Stimulated activated CD4-positive, alpha-beta T cell treated with anti-CD3 and anti-CD28 coated beads, Interleukin-12 subunit alpha, Interleukin-12 subunit beta, amount 100 ng/mL, for 24 hours (primary cell): Measurements from ENCODE around the gene RNF214.
"Not testable (repeated sequence)": the region's sequence is repeated elsewhere in the genome, so short reads cannot be mapped to it uniquely, and the experiment has no call there.

Source experiments
- DNase-seq, 2 experiments: peaks; one replicate each; pipeline ENCODE4 v3.0.0-alpha.2; 2020; ENCODE audit warnings: low read depth in 2 of 2

RNF214 gene

DNA sequence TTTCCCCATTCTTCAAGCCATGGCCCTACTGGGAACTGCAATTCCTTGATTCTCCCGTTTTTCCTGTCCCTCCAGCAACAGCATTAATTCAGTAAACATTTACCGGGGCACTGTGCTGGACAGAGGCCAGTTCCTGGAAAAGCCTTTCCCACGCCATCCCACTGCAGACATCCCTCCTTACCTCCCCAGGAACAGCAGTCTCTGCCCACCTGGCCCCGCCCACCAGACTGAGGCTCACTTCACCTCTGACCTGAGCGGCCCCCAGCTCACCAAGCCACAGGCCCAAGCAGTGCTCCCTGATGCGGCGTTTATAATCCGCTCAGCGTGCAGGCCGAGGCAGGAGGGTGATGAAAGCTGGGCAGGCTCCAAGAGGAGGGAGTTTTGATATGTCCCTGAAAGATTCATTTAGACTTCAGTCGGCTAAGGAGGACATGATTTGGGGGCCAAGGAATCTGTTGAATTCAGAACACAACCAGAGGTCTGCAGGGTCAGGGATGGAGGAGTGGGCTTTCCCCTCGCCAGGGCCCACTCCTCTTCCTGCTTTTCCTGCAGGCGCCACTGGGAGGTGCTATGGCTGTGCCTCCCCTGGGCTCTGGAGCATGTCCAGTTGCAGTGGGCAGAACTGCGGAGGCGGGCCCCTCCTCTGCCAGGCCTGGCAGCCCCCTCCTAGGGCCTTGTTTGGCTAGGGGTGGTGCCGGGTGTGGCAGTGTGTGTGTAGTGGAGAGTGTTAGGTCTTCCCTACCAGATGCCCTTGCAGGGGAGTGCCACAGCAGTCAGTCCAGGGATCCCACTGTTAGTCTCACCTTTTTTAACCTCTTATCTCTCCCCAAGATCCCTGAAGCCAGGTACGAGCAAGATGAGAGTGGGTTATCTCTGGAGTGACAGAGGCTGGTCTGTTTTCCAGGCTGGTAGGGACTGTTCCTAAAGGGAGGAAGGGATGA, 34.7 kb upstream of the RNF214 start:
- no peak for DNase-seq

DNA sequence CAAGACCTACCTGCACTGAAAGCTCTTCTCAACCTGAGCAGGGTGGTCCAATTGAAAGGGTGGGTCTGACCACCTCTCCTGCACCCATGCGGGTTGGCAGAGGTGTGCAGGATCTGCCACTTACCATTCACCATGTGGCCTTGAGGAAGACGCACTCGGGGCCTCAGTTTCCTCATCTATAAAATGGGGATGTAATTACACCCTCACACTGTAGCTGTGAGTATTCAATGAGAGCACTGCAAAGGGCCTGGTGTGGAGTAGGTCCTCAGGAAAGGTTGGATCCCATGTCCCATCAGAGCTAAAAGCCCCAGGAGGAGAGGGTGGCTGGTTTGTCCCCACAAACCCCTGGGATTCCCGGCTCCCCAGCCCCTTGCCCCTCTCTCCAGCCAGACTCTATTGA, 33.9 kb upstream of the RNF214 start:
- no peak for DNase-seq

DNA sequence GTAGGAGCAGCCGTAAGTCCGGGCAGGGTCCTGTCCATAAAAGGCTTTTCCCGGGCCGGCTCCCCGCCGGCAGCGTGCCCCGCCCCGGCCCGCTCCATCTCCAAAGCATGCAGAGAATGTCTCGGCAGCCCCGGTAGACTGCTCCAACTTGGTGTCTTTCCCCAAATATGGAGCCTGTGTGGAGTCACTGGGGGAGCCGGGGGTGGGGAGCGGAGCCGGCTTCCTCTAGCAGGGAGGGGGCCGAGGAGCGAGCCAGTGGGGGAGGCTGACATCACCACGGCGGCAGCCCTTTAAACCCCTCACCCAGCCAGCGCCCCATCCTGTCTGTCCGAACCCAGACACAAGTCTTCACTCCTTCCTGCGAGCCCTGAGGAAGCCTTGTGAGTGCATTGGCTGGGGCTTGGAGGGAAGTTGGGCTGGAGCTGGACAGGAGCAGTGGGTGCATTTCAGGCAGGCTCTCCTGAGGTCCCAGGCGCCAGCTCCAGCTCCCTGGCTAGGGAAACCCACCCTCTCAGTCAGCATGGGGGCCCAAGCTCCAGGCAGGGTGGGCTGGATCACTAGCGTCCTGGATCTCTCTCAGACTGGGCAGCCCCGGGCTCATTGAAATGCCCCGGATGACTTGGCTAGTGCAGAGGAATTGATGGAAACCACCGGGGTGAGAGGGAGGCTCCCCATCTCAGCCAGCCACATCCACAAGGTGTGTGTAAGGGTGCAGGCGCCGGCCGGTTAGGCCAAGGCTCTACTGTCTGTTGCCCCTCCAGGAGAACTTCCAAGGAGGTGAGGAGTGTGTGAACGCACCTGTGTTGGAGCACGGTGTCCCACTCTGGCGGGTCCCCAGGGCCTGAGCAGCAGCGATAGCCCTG, 33.2 kb upstream of the RNF214 start, which contains the start of gene TAGLN:
Gene TAGLN, plus strand, starts transcription at position 318 of the 863 bp plus-strand sequence. CDS start 3,644 bp downstream, outside the sequence.
- DNase-seq, result no peak

DNA sequence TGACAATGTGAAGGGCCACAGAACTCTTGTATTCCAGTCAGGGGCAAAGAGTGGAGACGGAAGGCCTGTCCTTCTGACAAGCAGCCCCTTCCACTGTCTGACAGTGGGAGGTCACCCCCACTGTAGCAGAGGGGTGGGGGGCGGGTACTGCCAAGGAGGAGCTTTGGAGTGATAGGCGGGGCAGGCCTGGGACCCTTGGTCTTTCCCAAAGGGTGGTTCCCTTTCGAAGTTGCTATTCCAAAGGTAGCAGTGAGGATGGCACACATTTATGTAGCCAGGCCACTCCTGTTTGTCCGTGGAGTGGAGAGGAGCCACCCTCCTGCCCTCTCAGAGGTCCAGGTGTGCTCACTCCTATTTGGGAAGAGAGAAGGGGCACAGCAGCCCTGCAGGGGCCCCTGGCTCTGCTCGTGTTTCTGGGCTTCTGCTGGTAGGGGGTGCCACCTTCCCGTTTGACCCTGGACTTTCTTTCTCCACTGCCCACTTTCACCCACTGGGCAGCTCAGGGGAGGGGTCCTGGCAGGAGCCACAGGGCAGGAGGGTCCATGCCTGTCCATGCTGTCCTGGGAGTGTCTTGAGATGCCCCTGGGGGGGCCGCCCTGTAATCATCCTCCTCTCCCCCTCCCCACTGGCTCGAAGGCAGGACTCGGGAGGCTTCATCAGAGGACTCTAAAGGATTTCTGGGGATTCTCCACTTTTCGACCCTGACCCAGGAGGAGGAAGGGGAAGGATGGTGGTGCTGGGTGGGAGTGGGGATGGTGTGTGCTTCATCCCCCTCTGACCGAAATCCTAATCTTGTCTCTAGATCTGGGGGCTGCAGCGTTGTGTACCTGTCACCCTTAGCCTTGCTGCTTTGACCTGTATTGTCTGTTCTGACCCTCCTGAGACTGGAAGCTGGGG, 32.3 kb upstream of the RNF214 start:
- DNase-seq, result no peak

DNA sequence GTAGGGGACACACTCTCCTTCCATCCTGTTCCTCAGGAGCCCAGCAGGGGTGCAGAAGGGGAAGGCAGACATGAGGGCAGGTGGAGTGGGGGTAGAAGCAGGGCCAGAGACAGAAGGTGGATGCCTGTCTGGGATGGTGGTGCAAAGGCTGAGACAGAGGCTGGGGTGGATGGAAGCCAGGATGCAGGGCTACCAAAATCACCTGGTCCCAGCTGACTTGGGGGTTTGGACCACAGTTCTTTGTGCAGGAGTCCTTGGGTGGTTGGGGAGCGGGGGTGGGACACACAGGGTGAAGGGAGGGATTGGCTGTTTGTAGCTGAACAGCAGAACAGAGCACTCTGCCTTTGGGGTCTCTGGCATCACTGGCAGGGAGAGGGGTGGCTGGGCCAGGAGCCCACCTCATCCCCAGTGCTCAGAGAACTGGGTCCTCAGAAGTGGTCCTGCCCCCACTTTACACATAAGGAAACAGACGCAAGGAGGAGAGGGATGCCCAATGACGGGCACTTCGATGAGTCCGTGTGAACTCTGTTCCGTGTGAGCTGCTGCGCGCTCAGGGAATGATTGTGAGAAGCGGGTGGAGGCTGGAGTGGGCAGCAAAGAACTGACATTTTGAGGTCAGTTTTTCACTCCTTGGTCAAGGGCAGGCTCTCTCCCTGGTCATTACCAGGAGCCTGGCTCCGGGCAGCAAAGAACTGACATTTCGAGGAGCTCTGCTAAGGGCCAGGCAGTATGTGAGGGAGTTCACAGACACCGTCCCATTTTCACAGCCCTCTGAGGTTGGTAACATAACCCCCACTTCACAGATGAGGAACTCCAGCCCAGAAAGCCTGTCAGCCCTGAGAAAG, 31.4 kb upstream of the RNF214 start:
- no peak for DNase-seq

DNA sequence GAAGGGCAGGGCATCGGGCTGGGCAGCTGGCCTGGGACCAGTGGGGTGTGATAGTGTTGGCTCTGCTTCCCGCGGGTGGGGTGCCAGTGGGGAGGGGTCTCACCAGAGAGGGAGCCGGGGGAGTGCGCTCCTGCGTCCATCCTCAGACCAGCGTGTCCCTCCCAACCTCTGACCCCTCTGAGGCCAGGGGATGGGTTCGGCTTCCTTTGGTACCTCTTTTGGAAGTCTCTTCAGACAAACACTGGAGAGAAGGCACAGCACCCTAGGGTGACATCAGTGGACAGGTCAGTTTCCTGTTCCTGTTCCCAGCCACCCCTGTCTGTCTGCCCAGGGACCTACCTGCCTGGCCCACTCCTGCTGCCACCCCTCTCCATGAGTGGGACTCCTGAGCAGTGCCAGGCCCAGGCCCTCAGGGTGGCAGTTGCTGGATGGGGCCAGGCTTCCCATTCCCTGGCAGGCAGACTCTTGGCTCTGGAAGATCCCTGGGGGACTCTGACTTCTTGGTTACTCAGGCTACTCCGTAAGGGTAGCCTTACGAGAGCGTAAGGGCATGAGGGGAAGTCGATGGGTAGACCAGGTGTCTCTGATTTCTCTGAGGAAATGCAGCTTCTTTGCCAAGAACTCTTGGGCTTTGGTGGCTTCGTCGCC, 30.7 kb upstream of the RNF214 start:
- no peak for DNase-seq

DNA sequence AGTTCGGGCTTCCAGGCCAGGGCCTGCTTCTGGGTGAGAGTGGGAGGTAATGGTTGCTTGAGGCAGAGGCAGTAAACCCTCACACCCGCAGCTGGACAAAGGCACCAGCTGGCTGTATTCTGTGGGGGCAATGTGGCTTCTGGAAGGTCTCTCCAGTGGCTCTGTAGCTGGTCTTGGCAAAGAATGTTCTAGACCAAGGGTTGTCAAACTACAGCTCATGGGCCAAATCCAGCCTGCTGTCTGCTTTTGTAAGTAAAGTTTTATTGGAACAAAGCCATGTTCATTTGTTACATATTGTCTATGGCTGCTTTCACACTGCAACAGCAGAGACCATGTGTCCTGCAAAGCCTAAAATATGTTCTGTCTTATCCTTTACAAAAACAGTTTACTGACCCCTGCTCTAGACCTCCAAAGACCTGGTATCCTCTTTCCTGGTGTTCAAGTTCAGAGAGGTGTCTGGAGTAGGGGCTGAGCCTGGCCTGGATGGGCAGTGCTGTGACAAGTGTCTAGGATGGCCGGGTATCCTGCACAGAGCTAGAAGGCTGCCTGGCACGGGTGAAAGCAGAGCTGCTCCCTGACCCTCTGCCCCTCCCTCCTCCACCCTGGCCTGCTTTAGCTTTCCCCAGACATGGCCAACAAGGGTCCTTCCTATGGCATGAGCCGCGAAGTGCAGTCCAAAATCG, 29.9 kb upstream of the RNF214 start:
- no peak for DNase-seq

DNA sequence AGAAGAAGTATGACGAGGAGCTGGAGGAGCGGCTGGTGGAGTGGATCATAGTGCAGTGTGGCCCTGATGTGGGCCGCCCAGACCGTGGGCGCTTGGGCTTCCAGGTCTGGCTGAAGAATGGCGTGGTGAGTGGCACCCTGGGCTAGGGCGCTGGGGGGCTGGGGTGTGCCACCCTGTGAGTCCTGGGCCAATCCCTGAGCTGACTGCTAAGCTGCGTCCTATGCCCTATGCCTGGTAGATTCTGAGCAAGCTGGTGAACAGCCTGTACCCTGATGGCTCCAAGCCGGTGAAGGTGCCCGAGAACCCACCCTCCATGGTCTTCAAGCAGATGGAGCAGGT, 29.4 kb upstream of the RNF214 start:
- no peak for DNase-seq

DNA sequence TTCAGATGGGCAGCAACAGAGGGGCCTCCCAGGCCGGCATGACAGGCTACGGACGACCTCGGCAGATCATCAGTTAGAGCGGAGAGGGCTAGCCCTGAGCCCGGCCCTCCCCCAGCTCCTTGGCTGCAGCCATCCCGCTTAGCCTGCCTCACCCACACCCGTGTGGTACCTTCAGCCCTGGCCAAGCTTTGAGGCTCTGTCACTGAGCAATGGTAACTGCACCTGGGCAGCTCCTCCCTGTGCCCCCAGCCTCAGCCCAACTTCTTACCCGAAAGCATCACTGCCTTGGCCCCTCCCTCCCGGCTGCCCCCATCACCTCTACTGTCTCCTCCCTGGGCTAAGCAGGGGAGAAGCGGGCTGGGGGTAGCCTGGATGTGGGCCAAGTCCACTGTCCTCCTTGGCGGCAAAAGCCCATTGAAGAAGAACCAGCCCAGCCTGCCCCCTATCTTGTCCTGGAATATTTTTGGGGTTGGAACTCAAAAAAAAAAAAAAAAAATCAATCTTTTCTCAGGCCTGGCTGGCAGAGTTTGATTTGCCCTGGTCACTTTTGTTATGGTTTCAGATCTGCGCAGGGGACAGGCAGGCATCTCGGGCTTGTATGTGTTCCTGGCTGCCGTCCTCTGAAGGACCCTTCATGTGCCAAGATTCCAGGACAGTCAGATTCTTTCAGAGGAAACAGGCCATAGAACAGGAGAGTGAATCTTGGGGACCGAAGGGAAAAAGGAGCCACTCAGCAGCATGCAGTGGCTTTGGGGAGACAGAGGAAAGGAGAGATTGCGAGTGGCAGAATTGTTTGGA, 28.0 kb upstream of the RNF214 start:
- no peak for DNase-seq

DNA sequence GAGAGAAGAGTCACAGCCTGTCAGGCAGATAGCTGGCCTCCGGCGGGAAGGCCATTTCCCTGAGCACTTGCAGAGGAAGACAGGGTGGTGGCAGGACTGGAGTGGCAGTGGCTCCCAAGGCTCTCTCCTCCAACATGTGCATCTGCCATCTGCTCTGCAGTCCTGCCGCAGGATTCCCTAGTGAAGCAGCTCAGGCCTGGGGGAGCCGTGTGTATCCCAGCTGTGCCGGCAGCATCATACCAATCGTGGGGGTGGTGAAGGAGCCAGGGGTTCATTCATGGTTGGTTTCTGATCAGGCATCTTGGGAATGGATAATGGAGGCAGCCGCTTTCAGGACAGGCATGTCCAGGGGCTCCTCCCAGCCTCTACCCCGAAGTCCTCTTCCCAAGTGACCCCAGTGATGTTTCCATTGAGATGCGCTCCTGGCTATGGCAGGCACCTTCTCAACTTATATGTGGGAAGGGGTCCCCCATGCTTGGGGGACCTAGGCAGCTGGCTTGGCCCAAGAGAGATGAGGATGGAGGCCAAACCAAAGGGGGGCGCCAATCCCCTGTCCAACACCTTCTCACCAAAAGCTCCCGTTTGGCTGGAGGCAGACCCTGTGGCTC, 27.2 kb upstream of the RNF214 start:
- no peak for DNase-seq

DNA sequence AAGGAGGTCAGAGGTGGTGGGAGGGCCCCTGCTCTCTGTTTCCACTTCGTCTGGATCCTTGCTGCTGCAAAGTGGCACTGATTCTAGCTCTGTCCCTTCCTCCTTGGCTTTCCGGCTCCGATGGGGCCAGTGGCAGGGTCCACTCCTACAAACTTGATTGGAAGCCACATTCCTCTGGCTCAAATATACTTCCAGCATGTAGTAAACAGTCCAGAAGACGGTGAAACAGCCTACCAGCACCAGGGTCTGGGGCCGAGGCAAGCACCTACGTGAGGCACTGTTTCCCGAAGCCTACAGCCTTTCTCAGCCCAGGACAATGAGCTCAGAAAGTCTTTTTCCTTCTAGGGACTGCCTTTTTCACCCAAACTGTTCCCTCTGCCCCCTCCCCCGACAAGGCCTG, 26.4 kb upstream of the RNF214 start:
- DNase-seq, result not testable (repeated sequence)

DNA sequence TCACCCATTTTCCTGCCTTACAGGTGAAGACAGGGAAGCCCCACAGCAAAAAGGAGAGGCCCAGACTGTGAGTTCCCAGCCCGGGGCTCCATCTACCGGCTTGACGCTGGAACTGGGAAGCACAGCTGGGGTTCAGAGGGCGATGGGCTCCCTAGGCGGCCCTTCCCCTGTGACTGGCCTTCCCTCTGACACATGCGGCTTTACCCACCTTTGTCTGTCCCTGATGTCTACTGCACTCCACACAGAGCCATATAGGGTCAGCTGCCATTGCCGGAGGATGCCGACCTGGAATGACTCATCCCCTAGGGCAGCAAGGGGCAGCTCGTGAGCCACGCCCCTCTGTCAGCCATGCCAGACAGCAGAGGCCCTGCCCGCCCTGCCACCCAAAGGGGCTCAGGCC, 25.6 kb upstream of the RNF214 start:
- DNase-seq, result not testable (repeated sequence)

DNA sequence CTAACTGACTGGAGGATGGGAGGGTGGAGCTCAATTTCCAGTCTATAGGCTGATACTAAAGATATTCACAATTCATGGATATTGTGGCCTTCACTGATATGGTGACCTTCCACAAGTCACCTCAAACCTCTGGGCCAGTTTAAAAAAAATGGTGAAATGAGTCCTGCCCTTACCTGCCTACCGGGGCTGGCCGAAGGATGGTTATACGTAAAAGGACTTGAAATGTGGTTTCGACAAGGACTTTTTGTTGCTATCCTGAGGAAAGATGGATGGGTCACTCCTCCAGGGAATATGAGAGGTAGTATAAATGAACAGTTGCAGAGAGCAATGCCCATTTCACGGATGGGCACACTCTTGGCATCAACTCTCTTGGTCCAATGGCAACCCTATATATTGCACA, 25.0 kb upstream of the RNF214 start:
- DNase-seq, result not testable (repeated sequence)

DNA sequence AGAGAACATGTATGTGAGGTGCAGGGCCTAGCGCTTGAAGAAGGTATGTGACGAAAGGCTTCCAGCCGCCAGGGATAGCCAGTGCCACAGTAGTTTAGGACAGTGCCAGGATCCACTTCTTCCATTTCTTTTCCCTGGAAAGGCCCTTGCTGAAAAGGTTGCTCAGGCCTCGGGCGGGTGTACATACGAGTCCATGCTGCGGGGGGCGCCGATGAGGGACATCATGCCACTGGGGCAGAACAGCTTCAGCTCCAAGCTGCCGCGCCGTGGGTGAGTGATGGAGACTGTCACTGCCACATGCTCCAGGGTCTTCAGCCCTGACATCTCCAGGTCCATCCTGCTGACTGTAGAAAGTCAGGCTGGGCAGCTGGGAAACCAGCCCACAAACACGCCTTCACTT, 23.8 kb upstream of the RNF214 start:
- not testable (repeated sequence) for DNase-seq

DNA sequence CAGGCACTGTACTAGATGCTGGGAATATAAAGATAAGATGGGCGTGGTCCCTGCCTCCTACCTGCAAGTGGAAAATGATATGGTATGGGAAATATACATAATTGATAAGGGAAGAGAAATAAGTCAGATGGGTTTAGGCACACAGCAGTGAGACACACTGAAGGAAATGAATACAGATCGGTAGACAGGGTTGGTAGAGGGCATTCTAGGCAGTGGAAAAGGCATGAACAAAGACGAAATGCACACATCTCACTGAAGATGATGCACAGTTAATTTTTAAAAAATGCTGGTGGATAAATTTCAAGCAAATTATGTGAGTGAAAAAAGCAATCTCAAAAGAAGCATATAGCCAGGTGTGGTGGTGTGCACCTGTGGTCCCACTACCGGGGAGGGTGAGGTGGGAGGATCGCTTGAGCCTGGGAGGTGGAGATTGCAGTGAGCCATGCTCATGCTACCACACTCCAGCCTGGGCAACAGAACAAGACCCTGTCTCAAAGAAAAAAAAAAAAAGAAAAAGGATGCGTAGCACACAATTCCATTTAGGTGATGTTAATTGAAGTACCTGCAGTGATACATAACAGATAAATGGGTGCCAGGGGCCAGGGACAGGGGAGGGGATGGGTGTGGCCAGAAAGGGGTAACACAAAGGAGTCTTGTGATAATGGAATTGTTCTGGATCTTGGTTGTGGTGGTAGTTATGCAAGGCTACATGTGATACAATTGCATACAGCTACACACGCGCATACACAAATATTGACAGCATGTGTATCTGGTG, 22.9 kb upstream of the RNF214 start:
- DNase-seq, result not testable (repeated sequence)

DNA sequence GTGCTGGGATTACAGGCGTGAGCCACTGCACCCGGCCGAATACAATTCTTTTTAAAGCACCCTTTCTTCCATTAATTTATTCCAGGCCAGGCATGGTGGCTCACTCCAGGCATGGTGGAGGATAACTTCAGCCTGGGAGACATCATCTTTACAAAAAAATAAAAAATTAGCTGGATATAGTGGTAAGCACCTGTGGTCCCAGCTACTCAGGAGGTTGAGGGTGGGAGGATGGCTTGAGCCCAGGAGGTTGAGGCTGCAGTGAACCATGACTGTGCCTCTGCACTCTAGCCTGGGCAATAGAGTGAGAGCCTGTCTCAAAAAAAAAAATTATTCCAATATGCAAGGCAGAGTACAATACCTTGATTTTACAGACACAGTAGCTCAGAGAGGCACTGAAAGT, 21.9 kb upstream of the RNF214 start:
- DNase-seq, result no peak

DNA sequence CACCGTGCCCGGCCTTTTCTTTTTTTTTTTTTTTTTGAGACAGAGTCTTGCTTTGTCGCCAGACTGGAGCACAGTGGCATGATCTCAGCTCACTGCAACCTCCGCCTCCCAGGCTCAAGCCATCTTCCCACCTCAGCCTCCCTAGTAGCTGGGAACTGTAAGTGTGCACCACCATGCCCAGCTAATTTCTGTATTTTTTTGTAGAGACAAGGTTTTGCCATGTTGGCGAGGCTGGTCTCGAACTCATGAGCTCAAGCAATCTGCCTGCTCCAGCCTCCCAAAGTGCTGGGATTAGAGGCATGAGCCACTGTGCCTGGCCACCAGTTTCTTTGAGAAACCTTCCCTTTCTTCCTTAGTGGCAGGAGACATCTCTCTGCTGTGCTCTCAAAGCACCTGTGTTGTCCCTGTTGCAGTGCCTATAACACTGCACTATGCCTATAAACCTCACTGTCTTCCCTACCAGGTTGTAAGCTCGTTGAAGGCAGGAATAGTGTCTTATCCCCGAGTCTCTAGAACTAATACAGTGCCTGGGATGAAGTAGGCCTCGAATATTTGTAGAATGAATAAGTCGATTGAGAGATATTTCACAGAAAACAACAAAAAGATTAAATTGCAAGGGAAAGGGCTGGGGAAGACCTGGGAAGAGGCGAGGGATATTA, 19.6 kb upstream of the RNF214 start:
- DNase-seq, result no peak
